ENCODE measurements around the gene ZNF654. TPM values are rescaled to one million over a fixed set of nuclear protein-coding genes. Genes with fewer than 3 reads are reported as not detected.
A peak's percentile ranks its signal among the peaks of the same experiment; 100 is the strongest.
"Not testable (repeated sequence)": the region's sequence is repeated elsewhere in the genome, so short reads cannot be mapped to it uniquely, and the experiment has no call there.

ZNF654 gene
- total RNA-seq, 1 donor from 2014 or later, result 18.7 TPM

GRCh38 chr3:88013592-88013991 is 45.5 kb upstream of the ZNF654 start:
- no peak overlapping the region for H3K9ac ChIP-seq (ENCODE audit: low read length)
- TF ChIP-seq EZH2 (IDR thresholded peaks at IDR 0.05; ENCODE audit: insufficient read depth, low read length) (no peak), CTCF (IDR thresholded peaks at IDR 0.05; ENCODE audit: insufficient read depth, low read depth, low read length) (no peak)
- H3K9me3 ChIP-seq (ENCODE audit: insufficient read depth, low read depth, low read length), result no peaks in the 10 kb centered on the region
- H3K4me2 ChIP-seq (ENCODE audit: low read length), result no peak overlapping the region
- no peaks in the 10 kb centered on the region for H4K20me1 ChIP-seq (ENCODE audit: insufficient read depth, low read length)
- no peaks in the 10 kb centered on the region for H3K36me3 Mint-ChIP-seq (ENCODE audit: low read depth, unreplicated experiment)
- no peaks in the 10 kb centered on the region for H3K36me3 ChIP-seq (ENCODE audit: insufficient read depth, low read length)
- H3K4me3 Mint-ChIP-seq (ENCODE audit: unreplicated experiment), result no peak overlapping the region
- no peaks in the 10 kb centered on the region for H3K4me1 ChIP-seq (ENCODE audit: insufficient read depth, low read length)
- H3K4me1 Mint-ChIP-seq (ENCODE audit: low read depth, unreplicated experiment), result no peaks in the 10 kb centered on the region
- H3K27ac Mint-ChIP-seq (ENCODE audit: unreplicated experiment), result no peak overlapping the region
- peaks cover 1% of the 10 kb centered on the region for H3K27me3 Mint-ChIP-seq (ENCODE audit: low read depth, unreplicated experiment)
- no peaks in the 10 kb centered on the region for H3K79me2 ChIP-seq (ENCODE audit: insufficient read depth, low read length)
- H3K27me3 ChIP-seq (ENCODE audit: insufficient read depth, low read length), result no peaks in the 10 kb centered on the region
- H3K9me3 Mint-ChIP-seq (ENCODE audit: unreplicated experiment), result peaks cover 4% of the 10 kb centered on the region
- no peak for DNase-seq (ENCODE audit: low read depth)
- H2AFZ ChIP-seq (ENCODE audit: low read depth, low read length), result no peak overlapping the region
- H3K4me3 ChIP-seq (ENCODE audit: insufficient read depth, low read depth, low read length), result no peak overlapping the region
- H3K27ac ChIP-seq (ENCODE audit: low read depth, low read length), result no peak overlapping the region
- no peak for FAIRE-seq

- H3K79me2 ChIP-seq (ENCODE audit: insufficient read depth, low read length); H2AFZ ChIP-seq (ENCODE audit: low read depth, low read length); H3K36me3 ChIP-seq (ENCODE audit: insufficient read depth, low read length); H3K9me3 Mint-ChIP-seq (ENCODE audit: unreplicated experiment); FAIRE-seq; DNase-seq (ENCODE audit: low read depth); H3K4me2 ChIP-seq (ENCODE audit: low read length); H3K4me3 ChIP-seq (ENCODE audit: insufficient read depth, low read depth, low read length); H3K4me1 Mint-ChIP-seq (ENCODE audit: low read depth, unreplicated experiment); H3K27me3 Mint-ChIP-seq (ENCODE audit: low read depth, unreplicated experiment); H3K9ac ChIP-seq (ENCODE audit: low read length); H3K4me1 ChIP-seq (ENCODE audit: insufficient read depth, low read length); H3K27ac Mint-ChIP-seq (ENCODE audit: unreplicated experiment); H4K20me1 ChIP-seq (ENCODE audit: insufficient read depth, low read length); H3K9me3 ChIP-seq (ENCODE audit: insufficient read depth, low read depth, low read length); H3K27me3 ChIP-seq (ENCODE audit: insufficient read depth, low read length); H3K27ac ChIP-seq (ENCODE audit: low read depth, low read length); H3K36me3 Mint-ChIP-seq (ENCODE audit: low read depth, unreplicated experiment); H3K4me3 Mint-ChIP-seq (ENCODE audit: unreplicated experiment): not testable (repeated sequence)
Measured at GRCh38 chr3:88015656-88016055, 43.4 kb upstream of the ZNF654 start.

GRCh38 chr3:88019024-88019423 is 40.0 kb upstream of the ZNF654 start:
- FAIRE-seq, result no peak
- peaks cover 4% of the 10 kb centered on the region for H3K9me3 Mint-ChIP-seq (ENCODE audit: unreplicated experiment)

More at GRCh38 chr3:88019024-88019423, 40.0 kb upstream of the ZNF654 start:
- DNase-seq (ENCODE audit: low read depth), result peak; percentile 8
- Mint-ChIP-seq H3K4me1 (ENCODE audit: low read depth, unreplicated experiment) (peaks cover 3% of the 10 kb centered on the region), H3K27me3 (ENCODE audit: low read depth, unreplicated experiment) (no peaks in the 10 kb centered on the region), H3K27ac (ENCODE audit: unreplicated experiment) (no peak overlapping the region), H3K4me3 (ENCODE audit: unreplicated experiment) (no peak overlapping the region), H3K36me3 (ENCODE audit: low read depth, unreplicated experiment) (no peaks in the 10 kb centered on the region)
- Histone ChIP-seq H3K36me3 (ENCODE audit: insufficient read depth, low read length) (no peaks in the 10 kb centered on the region), H3K9ac (ENCODE audit: low read length) (no peak overlapping the region), H3K27me3 (ENCODE audit: insufficient read depth, low read length) (no peaks in the 10 kb centered on the region), H3K27ac (ENCODE audit: low read depth, low read length) (no peak overlapping the region), H3K9me3 (ENCODE audit: insufficient read depth, low read depth, low read length) (no peaks in the 10 kb centered on the region), H3K4me1 (ENCODE audit: insufficient read depth, low read length) (no peaks in the 10 kb centered on the region), H2AFZ (ENCODE audit: low read depth, low read length) (no peak overlapping the region), H3K79me2 (ENCODE audit: insufficient read depth, low read length) (no peaks in the 10 kb centered on the region), H4K20me1 (ENCODE audit: insufficient read depth, low read length) (no peaks in the 10 kb centered on the region), H3K4me2 (ENCODE audit: low read length) (no peak overlapping the region), H3K4me3 (ENCODE audit: insufficient read depth, low read depth, low read length) (no peak overlapping the region)
- TF ChIP-seq EZH2 (IDR thresholded peaks at IDR 0.05; ENCODE audit: insufficient read depth, low read length) (no peak), CTCF (IDR thresholded peaks at IDR 0.05; ENCODE audit: insufficient read depth, low read depth, low read length) (no peak)

Data from astrocyte (in vitro differentiated cells and primary cell).